ENCODE results near the gene LIPG.

GRCh38 chr18:49617865-49618264 lies 56.0 kb downstream of the LIPG start:
- TF ChIP-seq POLR2A (IDR thresholded peaks at IDR 0.05) (no peak), CTCF (IDR thresholded peaks at IDR 0.05) (no peak)
